Stimulated activated CD4-positive, alpha-beta T cell treated with anti-CD3 and anti-CD28 coated beads, Interleukin-1b, Interleukin-23, amount 100 ng/mL, for 24 hours (primary cell): ENCODE results near the gene LHPP.

Experiments
- DNase-seq, 4 experiments: peaks; one replicate each; pipeline ENCODE4 v3.0.0-alpha.2; 2020; ENCODE audit warnings: low read depth in 4 of 4, low spot score in 1 of 4

LHPP gene

DNA sequence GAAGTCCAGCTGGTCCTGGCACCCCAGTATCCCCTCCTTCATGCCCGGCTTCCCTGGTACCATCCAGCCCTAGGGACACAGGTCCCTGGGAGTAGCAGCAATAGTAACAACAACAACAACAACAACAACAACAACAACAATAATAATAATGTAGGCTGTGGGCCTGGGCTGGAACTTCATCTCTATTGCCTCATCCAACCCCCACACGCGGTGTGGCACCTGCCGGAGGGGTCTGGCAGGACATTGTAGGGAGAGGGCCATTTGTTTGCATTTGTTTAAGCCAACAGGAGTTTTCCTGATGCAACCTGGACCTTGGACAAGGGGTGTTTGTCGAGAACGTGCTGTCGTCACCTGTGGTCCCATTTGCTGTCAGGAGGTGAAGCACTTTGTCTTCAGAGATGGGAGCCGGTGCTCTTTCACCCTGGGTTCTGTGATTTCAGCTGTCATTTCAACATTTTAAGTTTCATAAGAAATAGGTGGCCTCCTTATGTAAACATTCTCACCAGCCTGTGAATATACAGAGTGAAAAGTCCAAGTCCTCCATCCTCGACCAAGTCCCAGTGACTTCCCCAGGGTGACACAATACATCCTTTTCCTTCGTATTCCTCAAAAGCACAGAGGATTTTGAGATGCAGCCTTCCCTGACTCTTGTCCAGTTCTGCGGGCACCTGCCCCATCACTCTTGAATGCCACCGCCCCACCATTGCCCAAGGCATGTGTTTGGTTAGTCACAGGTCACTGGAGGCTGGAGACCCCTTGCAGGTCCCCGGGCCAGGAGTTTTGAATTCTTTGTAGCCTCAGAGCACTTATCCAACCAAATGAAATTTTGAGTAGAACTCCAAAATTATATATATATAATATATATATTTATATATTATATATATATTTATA lies 9.2 kb downstream of the LHPP start:
- no peak for DNase-seq

GRCh38 chr10:124472071-124472470 lies 10.4 kb downstream of the LHPP start:
- DNase-seq: no peak

GRCh38 chr10:124473070-124473469 lies 11.4 kb downstream of the LHPP start:
- no peak for DNase-seq

DNA sequence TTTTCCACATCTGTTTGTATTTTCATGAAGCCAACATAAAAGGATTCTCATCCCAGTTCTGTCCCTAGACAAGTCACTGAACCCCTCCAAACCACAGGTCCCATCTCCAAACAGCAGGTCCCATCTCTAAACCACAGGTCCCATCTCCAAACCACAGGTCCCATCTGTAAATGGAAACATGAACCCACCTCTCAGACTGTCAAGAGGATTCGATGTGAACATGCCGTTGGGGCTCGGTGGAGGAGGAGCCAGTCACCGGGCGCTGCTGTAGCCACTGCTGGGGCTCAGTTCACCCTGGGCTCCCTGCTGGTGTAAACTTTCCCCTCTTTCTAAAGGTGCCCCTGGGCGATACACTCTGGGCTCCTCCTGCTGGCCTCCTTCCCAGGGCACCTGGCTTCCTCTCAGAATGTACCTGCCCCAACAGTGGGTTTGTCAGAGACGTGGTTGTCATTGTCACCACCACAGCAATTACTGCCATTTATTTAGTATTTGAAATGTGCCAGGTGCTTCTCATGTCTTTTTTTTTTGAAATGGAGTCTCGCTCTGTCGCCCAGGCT lies 13.0 kb downstream of the LHPP start:
- DNase-seq: no peak

- DNase-seq: no peak
Measured at GRCh38 chr10:124476043-124476725, 14.6 kb downstream of the LHPP start.

DNA sequence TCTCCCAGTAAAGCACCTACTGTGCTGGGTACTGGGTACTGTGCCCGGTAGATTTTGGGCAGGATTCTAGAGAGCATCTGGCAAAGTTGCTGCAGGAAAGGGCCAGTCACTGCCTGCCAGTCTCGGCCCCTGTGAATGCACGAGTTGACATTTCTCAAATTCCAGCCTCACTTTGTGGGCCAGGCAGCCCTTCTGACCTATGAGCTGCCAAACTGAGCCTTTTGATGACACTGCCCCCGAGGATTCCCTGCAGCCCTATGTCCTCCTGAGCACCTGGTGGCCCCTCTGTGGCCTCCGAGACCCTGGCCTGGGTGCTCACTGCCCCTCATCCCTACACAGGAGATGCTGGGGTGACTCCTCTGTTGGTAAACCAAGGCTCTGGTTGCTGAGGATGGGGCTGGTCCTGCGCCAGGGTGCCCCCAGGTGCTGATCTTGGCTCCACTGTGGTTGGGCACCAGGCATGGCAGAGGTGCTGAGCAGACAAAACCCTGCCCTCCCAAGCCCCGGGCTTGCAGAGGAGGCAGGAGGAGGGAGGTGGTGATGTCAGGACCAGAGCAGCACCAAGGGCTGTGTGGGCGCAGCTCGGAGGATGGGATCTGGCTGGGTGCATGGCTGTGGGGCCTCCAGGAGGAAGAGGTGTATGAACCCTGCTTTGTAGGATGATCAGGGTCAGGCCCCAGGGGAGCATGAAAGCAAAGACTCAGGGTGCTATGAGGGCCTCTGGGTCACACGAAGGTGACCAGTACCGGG lies 16.2 kb downstream of the LHPP start:
- no peak for DNase-seq

DNA sequence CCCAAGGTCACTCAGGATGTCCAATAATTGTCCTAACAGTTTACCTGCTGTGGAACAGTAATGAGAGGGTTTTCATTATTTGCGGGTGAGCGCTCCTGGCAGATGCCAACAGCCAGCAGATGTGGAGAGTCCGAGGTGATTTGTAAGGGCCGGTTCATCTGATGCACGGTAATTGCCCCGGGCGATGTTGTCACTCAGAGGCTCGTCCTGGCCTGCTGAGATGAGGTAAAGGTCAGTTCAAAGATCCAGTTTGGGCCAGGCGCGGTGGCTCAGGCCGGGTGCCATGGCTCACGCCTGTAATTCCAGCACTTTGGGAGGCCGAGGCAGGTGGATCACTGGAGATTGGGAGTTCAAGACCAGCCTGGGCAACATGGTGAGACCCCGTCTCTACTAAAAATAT lies 16.9 kb downstream of the LHPP start:
- DNase-seq: no peak

- DNase-seq: no peak
Measured at GRCh38 chr10:124480860-124481259, 19.2 kb downstream of the LHPP start.

DNA sequence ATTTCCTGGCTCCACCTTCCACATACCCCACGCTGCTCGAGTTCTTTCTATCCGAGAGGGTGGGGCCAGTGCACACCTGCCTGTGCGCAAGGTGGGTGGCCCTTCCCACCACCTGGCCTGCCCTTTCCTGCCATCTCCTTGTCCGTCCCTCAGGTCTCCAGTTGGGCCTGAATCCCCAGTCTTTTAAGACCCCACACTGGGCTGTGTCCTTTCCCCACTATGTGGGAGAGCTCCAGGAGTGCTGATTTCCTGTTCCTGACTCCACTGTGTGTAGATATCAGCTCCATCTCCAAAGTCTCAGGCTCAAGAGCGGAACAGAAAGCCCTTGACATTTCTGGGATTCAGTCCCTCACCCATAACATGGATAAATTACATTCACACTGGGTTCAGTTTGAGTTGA lies 20.1 kb downstream of the LHPP start:
- no peak for DNase-seq

DNA sequence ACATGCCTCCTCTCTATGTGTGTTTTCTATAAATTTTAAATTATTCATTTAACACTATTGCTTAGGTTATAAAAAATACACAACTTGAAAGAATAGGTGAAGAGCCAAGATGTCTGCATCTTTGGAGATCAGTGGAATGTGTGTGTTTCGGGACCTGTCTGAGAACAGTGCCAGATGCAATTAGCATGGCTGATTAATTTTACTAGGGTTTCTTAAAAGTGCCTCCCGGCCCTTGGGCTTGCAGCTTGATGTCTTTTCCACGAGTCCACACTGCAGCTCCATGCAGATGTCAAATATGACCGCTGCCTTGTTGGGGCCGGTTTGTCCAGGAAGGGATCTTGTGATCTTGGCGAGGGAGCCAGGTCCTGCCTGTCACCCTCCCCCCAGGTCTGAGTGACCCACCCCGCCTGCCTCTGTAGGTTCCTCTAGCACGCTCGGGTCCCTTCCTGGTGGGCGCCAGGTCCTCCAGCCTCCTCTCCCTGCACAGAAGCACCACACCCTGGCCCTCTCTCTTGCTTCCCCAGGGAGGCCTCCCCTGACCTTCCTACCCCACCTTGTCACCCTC lies 20.7 kb downstream of the LHPP start:
- no peak for DNase-seq

- no peak for DNase-seq
Measured at GRCh38 chr10:124482876-124483275, 21.3 kb downstream of the LHPP start.

- no peak for DNase-seq
Measured at GRCh38 chr10:124484031-124484430, 22.4 kb downstream of the LHPP start.

DNA sequence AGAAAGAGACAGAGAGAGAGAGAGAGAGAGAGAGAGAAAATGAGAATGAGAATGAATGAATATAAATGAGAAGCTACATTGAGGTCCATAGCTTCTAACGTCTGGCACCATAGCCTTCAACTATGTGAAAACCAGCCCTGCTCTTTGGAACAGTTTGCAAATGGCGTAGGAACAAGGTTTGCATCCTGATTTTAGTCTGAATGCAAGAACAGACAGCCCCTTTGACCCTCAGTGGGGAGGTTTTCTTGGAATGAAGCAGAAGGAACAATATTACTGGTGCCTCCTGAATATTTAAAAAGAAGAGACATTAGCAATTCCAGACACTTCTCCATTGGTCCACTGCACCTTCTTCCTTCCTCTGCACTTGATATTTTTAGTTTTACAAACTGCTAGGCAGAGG lies 23.0 kb downstream of the LHPP start:
- DNase-seq: no peak

DNA sequence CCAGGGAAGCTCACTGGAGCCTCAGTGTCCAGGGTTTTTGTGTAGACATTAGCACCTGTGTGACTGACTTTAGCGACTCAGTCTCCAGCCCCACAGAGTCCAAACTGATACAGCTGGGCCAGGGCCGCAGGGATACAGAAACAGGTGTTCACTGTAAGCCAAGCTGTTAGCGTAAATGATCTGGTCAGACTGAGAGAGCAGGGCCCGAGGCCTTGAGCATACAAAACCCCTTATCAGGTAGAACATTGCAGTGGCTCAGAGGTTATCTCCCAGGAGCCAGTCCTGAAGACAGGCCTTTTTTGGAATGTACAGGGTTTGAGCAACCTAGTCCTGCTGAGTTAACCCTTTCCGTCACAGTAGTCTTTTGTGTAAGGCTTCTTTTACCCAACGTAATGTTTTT lies 25.0 kb downstream of the LHPP start:
- no peak for DNase-seq

DNA sequence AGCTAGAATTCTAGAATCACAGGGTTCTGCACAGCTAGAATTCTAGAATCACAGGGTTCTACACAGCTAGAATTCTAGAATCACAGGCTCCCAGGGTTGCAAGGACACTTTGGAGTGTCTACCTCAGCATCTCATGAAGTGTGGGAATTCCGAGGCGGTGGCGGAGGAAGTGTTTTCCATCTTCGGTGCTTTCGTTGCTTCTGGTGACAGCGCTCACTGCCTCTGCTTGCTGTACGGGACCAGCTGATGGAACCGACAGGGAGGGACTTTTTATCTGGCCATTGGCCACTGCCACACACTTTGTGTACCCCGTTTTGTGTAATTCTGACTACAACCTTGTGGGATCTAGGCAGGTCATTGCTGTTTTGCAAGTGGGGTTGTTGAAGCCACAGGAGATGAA lies 29.5 kb downstream of the LHPP start:
- no peak for DNase-seq

- no peak for DNase-seq
Measured at GRCh38 chr10:124492266-124492665, 30.6 kb downstream of the LHPP start.

- no peak for DNase-seq
Measured at GRCh38 chr10:124493214-124493882, 31.7 kb downstream of the LHPP start.

- no peak for DNase-seq
Measured at GRCh38 chr10:124494046-124494807, 32.6 kb downstream of the LHPP start.

- DNase-seq: no peak
Measured at GRCh38 chr10:124495162-124495561, 33.5 kb downstream of the LHPP start.

GRCh38 chr10:124495725-124496124 lies 34.1 kb downstream of the LHPP start:
- DNase-seq: no peak
